GM18502 (cell line): ENCODE data around the gene WASHC4.
"Not testable (repeated sequence)": the region's sequence is repeated elsewhere in the genome, so short reads cannot be mapped to it uniquely, and the experiment has no call there.

ENCODE experiments used
- ATAC-seq: cut with Tn5 transposase; IDR thresholded peaks from one replicate; pipeline ENCODE4 v1.9.1; 2021; ENCODE audit warnings: mild to moderate bottlenecking; ENCODE audit not compliant: unreplicated experiment, poor library complexity

WASHC4 gene

GRCh38 chr12:105162174-105162573 lies 54.6 kb downstream of the WASHC4 start:
- ATAC-seq, result no peak

- no peak for ATAC-seq
These were observed 56.5 kb downstream of the WASHC4 start for GRCh38 chr12:105164068-105164467.

- ATAC-seq, result no peak
These were observed 59.2 kb downstream of the WASHC4 start for GRCh38 chr12:105166736-105167135.

- no peak for ATAC-seq
These were observed 59.8 kb downstream of the WASHC4 start for GRCh38 chr12:105167346-105167745.

- no peak for ATAC-seq
These were observed 60.5 kb downstream of the WASHC4 start for GRCh38 chr12:105168006-105168405.

DNA sequence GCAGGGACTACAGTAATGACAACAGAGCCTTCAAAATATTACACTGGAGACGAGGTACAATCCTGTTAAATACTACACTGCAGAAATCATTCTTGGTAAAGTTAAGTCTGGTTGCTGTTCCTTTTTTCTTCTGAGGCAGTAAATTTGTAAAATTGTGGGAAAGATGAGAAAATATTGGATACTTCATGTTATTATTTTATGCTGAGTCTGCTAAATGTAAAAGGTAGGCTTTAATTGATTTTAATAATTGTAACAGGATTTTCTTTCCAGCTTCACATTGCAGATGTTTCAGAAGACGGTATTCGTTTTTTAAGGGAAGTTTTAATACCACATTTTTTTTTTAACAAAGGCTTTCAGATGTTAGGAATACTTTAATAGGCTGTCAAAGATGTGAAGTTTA lies 62.6 kb downstream of the WASHC4 start:
- no peak for ATAC-seq

DNA sequence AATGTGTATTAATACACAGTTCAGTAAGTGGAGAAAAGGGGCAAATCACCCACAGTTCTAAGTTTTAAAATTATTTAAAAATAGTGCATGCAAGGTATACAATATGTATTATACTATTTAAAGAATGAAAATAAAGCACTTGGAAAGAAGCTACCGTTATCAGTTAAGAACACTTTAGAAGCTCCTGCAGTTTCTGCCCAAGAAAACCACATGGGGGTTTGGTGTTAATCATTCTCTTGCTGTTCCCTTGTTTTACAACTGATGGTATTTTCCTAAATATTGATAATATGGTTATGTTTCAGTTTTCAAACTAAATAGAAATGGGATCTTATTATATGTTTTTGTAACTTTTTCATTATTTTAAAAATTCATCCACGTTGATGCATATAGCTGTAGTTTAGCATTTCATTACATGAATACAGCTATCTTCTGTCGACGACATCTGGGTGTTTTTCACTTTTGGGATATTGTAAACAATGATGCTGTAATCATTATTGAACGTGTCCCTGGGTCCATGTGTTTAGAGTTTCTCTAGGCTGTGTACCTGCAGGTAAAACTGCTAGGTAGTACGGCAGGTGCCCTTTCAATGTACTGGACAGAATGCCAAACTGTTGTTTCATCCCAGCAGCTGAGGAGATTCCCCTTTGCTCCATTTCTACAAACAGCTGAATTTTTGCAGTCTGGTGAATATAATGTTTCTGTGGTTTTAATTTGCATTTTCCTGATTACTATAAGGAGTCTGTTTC lies 64.3 kb downstream of the WASHC4 start:
- no peak for ATAC-seq

- ATAC-seq, result no peak
These were observed 68.0 kb downstream of the WASHC4 start for GRCh38 chr12:105175397-105175990.

- no peak for ATAC-seq
These were observed 69.7 kb downstream of the WASHC4 start for GRCh38 chr12:105177208-105177607.

DNA sequence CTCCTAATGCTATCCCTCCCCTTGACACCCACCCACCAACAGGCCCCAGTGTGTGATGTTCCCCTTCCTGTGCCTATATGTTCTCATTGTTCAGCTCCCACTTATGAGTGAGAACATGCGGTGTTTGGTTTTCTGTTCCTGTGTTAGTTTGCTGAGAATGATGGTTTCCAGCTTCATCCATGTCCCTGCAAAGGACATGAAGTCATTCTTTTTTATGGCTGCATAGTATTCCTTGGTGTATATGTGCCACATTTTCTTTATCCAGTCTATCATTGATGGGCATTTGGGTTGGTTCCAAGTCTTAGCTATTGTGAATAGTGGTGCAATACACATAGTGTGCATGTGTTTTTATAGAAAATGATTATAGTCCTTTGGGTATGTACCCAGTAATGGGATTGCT lies 71.6 kb downstream of the WASHC4 start:
- ATAC-seq, result not testable (repeated sequence)

- ATAC-seq, result not testable (repeated sequence)
These were observed 75.9 kb downstream of the WASHC4 start for GRCh38 chr12:105183406-105183805.

DNA sequence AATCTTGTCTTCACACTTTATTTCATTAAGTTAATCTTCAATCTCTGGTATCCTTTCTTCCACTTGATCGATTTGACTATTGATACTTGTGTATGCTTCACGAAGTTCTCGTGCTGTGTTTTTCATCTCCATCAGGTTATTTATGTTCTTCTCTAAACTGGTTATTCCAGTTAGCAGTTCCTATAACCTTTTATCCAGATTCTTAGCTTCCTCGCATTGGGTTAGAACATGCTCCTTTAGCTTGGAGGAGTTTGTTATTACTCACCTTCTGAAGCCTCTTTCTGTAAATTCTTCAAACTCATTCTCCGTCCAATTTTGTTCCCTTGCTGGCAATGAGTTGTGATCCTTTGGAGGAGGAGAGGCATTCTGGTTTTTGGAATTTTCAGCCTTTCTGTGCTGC lies 76.4 kb downstream of the WASHC4 start:
- not testable (repeated sequence) for ATAC-seq

DNA sequence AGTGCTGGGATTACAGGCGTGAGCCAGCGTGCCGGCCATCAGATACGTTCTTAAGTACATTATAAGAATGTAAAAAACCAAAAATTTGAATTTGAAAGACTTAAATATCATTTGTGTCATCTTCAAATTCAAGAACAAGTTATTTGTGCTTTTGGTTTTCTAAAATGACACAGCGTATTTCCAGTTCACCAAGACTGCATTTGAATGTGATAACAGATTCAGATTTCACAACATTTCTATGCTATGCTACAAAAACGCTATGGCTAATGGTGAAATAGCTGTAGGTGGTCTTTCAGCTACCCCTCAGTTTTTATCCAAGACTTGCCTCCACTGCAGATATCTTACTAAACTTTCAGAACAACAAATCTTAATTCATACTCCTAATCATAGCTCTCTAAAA lies 81.8 kb downstream of the WASHC4 start:
- no peak for ATAC-seq

DNA sequence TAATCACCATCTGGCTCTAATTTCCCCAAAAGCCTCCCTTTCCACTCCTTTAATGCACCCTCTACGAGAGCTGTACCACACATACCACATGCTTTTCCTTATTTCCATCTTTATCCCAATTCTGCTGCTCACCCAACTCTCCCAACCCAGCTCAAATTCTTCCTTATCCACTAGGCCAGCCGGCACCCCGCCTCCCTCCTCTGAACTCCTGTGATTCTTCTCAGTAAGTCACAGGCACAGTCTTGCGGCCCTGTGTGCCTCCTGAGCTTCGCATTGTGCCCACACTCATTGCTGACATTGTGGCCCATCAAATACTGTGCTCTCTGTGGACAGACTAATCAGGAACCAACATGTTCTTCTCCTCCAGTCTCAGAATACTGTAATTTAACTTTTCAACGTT lies 83.0 kb downstream of the WASHC4 start:
- ATAC-seq, result no peak

DNA sequence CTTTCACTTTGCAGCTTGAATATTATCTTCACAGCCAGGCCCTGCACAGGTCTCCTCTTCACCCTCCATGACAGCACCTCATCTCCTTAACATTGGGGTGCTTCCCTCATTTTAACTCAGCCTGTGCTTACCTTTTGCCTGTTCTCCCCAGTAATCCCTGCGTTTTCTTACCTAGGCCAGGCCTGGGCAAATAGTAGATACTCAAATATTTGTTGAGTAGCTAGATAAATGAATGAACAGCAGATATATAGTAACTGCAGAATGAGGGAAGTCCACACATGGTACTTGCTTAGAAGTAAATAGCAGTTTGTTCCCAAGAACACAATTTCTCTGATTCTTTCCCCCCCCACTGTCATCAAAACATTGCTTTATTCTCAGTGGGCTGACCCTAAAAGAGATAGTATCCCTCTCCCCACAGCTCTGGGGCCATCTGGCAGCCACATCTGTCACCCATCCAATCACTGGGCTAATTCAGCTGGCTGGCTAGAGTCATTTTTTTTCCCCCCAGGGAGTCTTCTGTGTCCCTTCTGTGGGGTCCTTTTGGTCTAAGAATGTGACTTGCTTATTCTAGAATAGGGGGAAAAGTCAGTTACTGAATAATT lies 85.2 kb downstream of the WASHC4 start:
- ATAC-seq, result no peak

- no peak for ATAC-seq
These were observed 87.4 kb downstream of the WASHC4 start for GRCh38 chr12:105194947-105195346.

GRCh38 chr12:105196090-105196489 lies 88.6 kb downstream of the WASHC4 start:
- no peak for ATAC-seq

DNA sequence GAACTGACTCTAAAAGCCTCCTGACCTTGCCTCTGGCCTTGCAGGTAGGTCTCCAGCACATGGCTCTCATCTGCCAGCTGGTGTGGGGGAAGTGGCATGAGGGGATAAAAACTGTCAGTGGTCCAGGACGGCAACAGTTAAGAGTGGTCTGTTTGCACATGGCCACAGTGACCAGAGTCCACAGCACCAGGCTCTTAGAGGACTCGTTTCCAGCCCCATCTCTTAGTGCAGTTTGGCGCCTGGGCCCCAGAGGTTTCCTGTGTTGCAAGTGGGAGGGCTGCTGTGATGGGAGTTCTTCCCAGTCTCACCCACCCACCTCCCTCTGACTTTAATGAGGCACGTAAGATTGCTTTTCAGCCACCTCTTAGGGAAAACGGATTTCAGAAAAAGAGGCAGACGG lies 91.4 kb downstream of the WASHC4 start:
- ATAC-seq, result no peak

- ATAC-seq, result no peak
These were observed 92.9 kb downstream of the WASHC4 start for GRCh38 chr12:105200385-105200784.

- no peak for ATAC-seq
These were observed 93.8 kb downstream of the WASHC4 start for GRCh38 chr12:105201299-105201698.

- ATAC-seq, result no peak
These were observed 94.7 kb downstream of the WASHC4 start for GRCh38 chr12:105202202-105202601.

GRCh38 chr12:105204127-105204526 lies 96.6 kb downstream of the WASHC4 start:
- ATAC-seq, result no peak
